Measurements from ENCODE around the gene COMMD1.

DNA sequence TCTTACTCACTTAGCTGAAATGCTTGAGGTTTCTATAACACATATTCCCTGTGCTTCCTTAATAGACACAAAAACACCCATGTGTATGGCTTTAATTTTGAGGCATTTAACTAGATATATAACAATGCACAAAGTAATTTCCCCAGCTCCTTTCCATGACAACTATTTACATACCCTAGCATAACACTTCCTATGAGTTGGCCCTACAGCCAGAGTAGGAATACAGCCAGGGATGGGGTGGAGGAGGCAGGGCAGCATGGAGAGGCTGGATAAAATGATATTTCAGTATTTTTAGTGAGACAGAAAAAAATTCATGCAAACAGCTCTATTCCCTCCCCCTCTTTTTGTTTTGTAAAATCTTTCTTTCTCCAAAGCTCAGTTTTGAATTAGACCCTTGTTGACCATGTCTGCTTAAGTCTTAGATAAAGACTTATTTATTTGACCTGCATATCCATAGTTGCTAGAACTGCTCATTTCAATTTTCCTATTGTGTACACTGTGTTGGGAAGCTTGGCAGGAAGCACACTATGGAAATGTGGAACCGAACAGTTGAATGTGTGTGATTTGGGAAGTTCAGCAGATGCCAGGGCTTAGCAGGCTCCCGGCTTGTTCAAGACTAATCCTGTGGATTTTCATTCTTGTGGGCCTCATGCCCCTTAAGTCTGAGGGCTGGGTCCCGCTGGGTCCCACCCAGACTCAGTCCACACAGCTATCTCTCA lies 279.2 kb downstream of the COMMD1 start:
- no peak for TF ChIP-seq POLR2A (IDR thresholded peaks at IDR 0.05)
- TF ChIP-seq, protein P1, sequence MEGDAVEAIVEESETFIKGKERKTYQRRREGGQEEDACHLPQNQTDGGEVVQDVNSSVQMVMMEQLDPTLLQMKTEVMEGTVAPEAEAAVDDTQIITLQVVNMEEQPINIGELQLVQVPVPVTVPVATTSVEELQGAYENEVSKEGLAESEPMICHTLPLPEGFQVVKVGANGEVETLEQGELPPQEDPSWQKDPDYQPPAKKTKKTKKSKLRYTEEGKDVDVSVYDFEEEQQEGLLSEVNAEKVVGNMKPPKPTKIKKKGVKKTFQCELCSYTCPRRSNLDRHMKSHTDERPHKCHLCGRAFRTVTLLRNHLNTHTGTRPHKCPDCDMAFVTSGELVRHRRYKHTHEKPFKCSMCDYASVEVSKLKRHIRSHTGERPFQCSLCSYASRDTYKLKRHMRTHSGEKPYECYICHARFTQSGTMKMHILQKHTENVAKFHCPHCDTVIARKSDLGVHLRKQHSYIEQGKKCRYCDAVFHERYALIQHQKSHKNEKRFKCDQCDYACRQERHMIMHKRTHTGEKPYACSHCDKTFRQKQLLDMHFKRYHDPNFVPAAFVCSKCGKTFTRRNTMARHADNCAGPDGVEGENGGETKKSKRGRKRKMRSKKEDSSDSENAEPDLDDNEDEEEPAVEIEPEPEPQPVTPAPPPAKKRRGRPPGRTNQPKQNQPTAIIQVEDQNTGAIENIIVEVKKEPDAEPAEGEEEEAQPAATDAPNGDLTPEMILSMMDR (IDR thresholded peaks at IDR 0.05) = no peak
